H1 (cell line): Measurements from ENCODE around the gene PHACTR1.

Experiments
- E2F6 ChIP-seq: IDR thresholded peaks from 2 replicates; pipeline ENCODE4 v1.6.1; 2012; ENCODE audit warnings: inconsistent platforms
- EZH2 ChIP-seq: fragments of 200-600 bp; sonication (generic); IDR thresholded peaks from 2 replicates; pipeline ENCODE4 v1.7.1; 2012; ENCODE audit warnings: low read depth, mild to moderate bottlenecking, moderate library complexity, low read length, inconsistent platforms; ENCODE audit not compliant: severe bottlenecking
- NRF1 ChIP-seq: IDR thresholded peaks from 2 replicates; pipeline ENCODE4 v1.6.1; 2011; ENCODE audit warnings: mild to moderate bottlenecking, low read depth, low read length, improper control_type of control experiment
- POLR2A ChIP-seq, 2 experiments: IDR thresholded peaks; 1 replicate in 1 of 2; 2 replicates in 1 of 2; pipeline ENCODE4 v1.6.1; 2011; ENCODE audit warnings: low read depth in 2 of 2, low read length in 2 of 2, mild to moderate bottlenecking in 2 of 2; ENCODE audit errors: control extremely low read depth in 1 of 2
- SP2 ChIP-seq: IDR thresholded peaks from 2 replicates; pipeline ENCODE4 v1.6.1; 2012; ENCODE audit warnings: mild to moderate bottlenecking, low read length, inconsistent platforms
- TF ChIP-seq, protein P1 (sequence below): fragments of 300-600 bp; sonication (generic); IDR thresholded peaks from 2 replicates; pipeline ENCODE4 v1.7.1; 2012; ENCODE audit warnings: low read length, moderate library complexity, mild to moderate bottlenecking, inconsistent platforms; ENCODE audit not compliant: insufficient replicate concordance
- TF ChIP-seq, protein P2 (sequence below), 3 experiments: IDR thresholded peaks; 1 replicate in 2 of 3; 2 replicates in 1 of 3; pipeline versions ENCODE4 v1.5.1 to v1.6.1; 2011; ENCODE audit warnings: low read length in 3 of 3, mild to moderate bottlenecking in 3 of 3, inconsistent platforms in 2 of 3, low read depth in 1 of 3, moderate library complexity in 1 of 3; ENCODE audit not compliant: insufficient read depth in 1 of 3; ENCODE audit errors: control extremely low read depth in 1 of 3

GRCh38 chr6:13212096-13212495, 495.5 kb downstream of the PHACTR1 start:
- TF ChIP-seq E2F6 = no peak
- TF ChIP-seq SP2 = no peak
- TF ChIP-seq, protein P1, sequence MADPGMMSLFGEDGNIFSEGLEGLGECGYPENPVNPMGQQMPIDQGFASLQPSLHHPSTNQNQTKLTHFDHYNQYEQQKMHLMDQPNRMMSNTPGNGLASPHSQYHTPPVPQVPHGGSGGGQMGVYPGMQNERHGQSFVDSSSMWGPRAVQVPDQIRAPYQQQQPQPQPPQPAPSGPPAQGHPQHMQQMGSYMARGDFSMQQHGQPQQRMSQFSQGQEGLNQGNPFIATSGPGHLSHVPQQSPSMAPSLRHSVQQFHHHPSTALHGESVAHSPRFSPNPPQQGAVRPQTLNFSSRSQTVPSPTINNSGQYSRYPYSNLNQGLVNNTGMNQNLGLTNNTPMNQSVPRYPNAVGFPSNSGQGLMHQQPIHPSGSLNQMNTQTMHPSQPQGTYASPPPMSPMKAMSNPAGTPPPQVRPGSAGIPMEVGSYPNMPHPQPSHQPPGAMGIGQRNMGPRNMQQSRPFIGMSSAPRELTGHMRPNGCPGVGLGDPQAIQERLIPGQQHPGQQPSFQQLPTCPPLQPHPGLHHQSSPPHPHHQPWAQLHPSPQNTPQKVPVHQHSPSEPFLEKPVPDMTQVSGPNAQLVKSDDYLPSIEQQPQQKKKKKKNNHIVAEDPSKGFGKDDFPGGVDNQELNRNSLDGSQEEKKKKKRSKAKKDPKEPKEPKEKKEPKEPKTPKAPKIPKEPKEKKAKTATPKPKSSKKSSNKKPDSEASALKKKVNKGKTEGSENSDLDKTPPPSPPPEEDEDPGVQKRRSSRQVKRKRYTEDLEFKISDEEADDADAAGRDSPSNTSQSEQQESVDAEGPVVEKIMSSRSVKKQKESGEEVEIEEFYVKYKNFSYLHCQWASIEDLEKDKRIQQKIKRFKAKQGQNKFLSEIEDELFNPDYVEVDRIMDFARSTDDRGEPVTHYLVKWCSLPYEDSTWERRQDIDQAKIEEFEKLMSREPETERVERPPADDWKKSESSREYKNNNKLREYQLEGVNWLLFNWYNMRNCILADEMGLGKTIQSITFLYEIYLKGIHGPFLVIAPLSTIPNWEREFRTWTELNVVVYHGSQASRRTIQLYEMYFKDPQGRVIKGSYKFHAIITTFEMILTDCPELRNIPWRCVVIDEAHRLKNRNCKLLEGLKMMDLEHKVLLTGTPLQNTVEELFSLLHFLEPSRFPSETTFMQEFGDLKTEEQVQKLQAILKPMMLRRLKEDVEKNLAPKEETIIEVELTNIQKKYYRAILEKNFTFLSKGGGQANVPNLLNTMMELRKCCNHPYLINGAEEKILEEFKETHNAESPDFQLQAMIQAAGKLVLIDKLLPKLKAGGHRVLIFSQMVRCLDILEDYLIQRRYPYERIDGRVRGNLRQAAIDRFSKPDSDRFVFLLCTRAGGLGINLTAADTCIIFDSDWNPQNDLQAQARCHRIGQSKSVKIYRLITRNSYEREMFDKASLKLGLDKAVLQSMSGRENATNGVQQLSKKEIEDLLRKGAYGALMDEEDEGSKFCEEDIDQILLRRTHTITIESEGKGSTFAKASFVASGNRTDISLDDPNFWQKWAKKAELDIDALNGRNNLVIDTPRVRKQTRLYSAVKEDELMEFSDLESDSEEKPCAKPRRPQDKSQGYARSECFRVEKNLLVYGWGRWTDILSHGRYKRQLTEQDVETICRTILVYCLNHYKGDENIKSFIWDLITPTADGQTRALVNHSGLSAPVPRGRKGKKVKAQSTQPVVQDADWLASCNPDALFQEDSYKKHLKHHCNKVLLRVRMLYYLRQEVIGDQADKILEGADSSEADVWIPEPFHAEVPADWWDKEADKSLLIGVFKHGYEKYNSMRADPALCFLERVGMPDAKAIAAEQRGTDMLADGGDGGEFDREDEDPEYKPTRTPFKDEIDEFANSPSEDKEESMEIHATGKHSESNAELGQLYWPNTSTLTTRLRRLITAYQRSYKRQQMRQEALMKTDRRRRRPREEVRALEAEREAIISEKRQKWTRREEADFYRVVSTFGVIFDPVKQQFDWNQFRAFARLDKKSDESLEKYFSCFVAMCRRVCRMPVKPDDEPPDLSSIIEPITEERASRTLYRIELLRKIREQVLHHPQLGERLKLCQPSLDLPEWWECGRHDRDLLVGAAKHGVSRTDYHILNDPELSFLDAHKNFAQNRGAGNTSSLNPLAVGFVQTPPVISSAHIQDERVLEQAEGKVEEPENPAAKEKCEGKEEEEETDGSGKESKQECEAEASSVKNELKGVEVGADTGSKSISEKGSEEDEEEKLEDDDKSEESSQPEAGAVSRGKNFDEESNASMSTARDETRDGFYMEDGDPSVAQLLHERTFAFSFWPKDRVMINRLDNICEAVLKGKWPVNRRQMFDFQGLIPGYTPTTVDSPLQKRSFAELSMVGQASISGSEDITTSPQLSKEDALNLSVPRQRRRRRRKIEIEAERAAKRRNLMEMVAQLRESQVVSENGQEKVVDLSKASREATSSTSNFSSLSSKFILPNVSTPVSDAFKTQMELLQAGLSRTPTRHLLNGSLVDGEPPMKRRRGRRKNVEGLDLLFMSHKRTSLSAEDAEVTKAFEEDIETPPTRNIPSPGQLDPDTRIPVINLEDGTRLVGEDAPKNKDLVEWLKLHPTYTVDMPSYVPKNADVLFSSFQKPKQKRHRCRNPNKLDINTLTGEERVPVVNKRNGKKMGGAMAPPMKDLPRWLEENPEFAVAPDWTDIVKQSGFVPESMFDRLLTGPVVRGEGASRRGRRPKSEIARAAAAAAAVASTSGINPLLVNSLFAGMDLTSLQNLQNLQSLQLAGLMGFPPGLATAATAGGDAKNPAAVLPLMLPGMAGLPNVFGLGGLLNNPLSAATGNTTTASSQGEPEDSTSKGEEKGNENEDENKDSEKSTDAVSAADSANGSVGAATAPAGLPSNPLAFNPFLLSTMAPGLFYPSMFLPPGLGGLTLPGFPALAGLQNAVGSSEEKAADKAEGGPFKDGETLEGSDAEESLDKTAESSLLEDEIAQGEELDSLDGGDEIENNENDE = no peak
- TF ChIP-seq, protein P2, sequence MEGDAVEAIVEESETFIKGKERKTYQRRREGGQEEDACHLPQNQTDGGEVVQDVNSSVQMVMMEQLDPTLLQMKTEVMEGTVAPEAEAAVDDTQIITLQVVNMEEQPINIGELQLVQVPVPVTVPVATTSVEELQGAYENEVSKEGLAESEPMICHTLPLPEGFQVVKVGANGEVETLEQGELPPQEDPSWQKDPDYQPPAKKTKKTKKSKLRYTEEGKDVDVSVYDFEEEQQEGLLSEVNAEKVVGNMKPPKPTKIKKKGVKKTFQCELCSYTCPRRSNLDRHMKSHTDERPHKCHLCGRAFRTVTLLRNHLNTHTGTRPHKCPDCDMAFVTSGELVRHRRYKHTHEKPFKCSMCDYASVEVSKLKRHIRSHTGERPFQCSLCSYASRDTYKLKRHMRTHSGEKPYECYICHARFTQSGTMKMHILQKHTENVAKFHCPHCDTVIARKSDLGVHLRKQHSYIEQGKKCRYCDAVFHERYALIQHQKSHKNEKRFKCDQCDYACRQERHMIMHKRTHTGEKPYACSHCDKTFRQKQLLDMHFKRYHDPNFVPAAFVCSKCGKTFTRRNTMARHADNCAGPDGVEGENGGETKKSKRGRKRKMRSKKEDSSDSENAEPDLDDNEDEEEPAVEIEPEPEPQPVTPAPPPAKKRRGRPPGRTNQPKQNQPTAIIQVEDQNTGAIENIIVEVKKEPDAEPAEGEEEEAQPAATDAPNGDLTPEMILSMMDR (IDR thresholded peaks at IDR 0.05; ENCODE audit: control extremely low read depth in 1 of 3, insufficient read depth in 1 of 3, low read depth in 1 of 3, low read length in 3 of 3) = no peak
- TF ChIP-seq POLR2A (IDR thresholded peaks at IDR 0.05; ENCODE audit: control extremely low read depth in 1 of 2, low read depth in 2 of 2, low read length in 2 of 2) = no peak
- no peak for TF ChIP-seq EZH2
- no peak for TF ChIP-seq NRF1
